GM12892 (cell line): ENCODE results near the gene OBSCN.

ENCODE experiments used
- POLR2A ChIP-seq: IDR thresholded peaks from 2 replicates; pipeline ENCODE4 v1.6.1; 2011; ENCODE audit warnings: low read depth, low read length, control low read depth
- POLR2AphosphoS5 ChIP-seq: IDR thresholded peaks from 2 replicates; pipeline ENCODE4 v1.6.1; 2011; ENCODE audit warnings: low read depth, low read length, control low read depth
- TAF1 ChIP-seq: IDR thresholded peaks from 2 replicates; pipeline ENCODE4 v1.6.1; 2011; ENCODE audit warnings: low read depth, mild to moderate bottlenecking, control low read depth, low read length, borderline replicate concordance

- TF ChIP-seq POLR2AphosphoS5 (no peak), TAF1 (no peak), POLR2A (no peak)
These were observed 102.4 kb downstream of the OBSCN start for GRCh38 chr1:228310162-228310792.
